Measurements from ENCODE around the gene COL26A1. TPM values are rescaled to one million over a fixed set of nuclear protein-coding genes. Genes with fewer than 3 reads are reported as not detected.

Gene COL26A1
- total RNA-seq, 1 donor from 2014 or later: not detected

DNA sequence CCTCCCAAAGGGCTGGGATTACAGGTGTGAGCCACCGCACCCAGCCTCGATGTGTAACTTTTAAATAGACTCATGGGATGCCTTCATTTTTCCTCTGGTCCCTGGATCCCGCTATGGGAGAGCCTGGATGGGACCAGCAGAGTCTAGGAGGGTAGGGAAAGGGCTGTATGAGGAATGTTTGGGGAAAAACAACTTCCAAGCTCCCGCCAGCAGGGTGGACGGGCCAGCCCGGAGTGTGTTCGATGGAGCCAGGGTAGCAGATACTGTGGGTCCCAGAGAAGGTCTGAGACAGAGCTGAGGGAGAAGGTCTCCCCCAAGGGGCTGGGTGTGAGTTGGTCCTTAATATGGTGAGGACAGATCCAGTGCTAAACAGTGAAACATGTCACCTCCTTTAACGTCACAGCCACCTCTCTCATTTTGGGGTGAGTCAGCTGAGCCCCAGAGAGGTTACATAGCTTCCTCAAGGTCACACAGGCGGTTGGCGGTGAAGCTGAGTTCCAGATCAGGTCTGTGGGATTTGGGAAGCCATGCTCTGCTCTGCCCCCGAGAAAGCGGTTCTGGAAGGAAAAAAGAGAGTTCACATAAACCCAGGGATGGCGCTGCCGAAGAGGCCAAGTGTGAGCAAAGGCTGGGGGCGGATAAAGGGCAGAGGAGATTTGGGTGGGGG is 200.0 kb downstream of the COL26A1 start:
- DNase-seq (ENCODE audit: extremely low read depth, low read depth, low spot score): no peak

DNA sequence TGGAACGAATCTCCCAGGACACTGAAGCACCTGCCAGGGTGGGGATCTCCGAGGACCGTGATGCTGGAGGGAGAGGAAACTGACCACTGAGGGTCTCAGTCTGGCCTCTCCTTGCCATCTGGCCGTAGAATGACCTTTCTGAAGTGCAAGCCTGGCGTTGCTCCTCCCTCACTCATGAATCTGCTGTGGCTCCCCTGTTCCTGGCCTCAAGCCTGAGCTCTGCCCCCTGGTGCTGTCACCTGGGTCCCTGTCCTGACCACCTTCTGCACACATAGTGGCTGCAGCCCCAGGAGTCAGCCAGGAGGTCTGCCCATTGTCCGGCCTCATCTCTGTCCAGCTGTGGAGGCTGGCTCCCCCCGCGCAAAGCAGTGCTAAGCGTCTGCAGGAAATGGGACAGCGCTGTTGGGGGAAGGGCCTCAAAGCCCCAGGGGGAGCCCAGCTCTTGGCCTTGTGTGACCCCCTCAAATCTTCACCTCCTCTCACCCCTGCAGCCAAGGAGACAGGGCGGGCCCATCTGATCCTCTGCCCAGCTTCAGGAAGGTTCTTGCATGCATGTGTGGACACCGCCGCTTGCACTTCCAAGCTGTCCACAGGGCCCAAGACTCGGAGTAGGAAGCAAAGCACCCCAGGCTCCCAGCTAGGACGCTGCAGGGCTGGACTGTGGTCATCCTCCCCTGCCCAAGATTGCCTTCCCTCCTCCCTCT is 200.7 kb downstream of the COL26A1 start:
- no peak for DNase-seq (ENCODE audit: extremely low read depth, low read depth, low spot score)

DNA sequence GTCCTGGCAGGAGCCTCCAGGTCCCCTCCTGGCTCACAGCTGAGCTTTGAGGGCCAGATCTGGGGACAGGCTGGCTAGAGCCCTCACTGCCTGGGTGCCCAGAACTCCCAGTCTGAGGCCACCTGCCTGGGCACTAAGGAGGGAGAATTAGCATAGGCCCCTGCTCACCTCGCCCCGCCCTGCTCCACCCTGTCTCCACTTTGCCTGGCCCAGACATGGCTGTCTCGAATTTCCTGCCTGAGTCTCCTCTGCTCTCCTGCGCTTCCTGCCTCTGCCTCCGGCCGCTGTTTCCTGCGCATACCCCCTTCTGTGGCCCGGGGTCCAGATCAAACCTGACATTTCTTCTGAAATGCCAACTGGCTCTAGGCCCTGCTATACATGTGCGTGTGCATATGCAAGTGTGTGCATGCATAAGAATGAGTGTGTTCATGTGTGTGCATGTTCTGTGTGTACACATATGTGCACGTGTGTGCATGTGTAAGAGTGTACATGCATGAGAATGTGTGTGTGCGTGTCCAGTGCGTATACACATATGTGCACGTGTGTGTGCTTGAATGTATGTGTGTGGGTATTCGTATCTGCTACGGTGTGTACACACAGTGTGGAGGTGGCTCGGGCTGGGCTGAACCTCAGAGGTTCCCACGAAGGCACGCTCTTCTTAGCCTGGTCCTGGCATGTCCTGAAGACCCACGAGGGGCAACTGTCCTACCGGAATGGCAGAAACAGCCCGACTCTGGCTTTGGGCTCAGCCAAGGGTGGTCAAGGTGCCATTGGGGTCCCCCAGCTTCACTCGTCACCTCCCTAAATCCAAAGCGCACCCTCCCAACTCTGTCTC is 201.5 kb downstream of the COL26A1 start:
- no peak for DNase-seq (ENCODE audit: extremely low read depth, low read depth, low spot score)

DNA sequence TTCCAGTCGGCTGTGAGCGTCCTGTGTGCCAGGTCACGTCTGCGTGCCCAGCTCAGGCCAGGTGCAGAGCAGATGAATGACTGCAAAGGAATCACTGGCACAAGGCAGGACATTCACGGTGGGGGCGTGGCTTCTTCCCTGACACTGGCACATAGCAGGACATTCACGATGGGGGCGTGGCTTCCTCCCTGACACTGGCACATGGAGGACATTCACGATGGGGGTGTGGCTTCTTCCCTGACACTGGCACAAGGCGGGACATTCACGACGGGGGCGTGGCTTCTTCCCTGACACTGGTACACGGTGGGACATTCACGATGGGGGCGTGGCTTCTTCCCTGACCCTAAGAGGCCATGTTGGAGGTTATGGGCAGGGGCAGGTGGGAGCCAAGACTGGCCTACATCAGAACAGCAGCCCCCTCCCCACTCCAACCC is 202.1 kb downstream of the COL26A1 start:
- DNase-seq (ENCODE audit: extremely low read depth, low read depth, low spot score): no peak

DNA sequence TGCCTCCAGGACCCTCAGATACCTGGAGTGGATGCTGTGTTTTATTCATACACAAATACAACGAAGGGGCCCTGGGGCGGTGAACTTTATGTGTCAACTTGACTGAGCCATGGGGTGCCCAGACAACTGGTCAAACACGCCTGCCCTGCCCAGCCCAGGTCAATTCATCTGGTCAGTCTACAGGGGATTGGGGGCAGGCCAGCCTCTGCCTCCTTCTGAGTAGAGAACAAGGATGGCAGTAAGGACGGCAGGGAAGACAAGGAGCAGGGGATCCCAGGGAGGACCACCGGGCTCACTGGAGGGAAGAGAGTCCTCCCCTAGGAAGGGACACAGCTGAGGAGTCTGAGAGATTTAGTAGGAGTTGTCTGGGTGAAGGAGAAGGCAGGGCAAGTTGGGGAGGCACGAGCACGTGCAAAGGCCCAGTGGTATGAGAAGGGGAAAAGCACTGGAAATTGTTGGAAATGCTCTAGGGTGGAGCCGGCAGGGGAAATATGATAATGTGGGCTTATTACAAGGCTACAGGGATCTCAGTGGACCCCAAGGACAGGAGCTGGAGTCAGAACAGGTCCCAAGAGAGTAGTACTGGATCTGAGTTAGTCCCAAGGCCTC is 203.0 kb downstream of the COL26A1 start:
- no peak for DNase-seq (ENCODE audit: extremely low read depth, low read depth, low spot score)

DNA sequence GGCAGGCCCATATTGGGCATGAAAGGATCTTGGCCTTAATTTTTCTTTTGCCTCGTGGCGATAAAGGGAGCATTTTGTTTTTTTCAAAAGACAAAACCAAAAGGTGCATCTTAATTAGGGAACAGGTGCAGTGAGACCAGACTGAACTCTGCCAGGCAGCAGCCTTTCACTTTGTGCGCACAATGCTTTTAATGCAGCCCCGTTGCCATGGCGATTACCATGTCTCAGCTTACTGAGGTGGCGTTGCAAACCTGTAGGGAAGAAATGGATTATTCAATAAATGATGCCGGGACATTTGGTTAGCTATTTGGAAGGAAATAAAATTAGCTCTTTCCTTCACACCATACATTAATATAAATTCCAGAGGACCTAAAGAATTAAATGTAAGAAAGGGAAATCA is 204.6 kb downstream of the COL26A1 start:
- no peak for DNase-seq (ENCODE audit: extremely low read depth, low read depth, low spot score)

DNA sequence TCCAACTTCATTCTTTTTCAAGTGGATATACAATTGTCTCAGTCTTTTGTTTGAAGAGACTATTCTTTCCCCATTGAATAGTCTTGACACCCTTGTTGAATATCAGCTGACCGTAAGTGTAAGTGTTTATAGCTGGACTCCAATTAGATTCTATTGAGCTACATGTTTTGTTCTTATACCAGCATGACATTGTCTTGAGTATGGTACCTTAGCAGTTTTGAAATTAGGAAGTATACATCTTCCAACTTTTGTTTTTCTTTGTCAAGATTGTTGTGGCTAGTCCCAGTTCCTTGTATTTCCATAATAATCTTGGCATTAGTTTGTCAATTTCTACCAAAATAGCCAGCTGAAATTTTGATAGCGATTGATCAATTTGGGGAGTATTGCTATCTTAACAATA is 209.5 kb downstream of the COL26A1 start:
- DNase-seq (ENCODE audit: extremely low read depth, low read depth, low spot score): no peak

DNA sequence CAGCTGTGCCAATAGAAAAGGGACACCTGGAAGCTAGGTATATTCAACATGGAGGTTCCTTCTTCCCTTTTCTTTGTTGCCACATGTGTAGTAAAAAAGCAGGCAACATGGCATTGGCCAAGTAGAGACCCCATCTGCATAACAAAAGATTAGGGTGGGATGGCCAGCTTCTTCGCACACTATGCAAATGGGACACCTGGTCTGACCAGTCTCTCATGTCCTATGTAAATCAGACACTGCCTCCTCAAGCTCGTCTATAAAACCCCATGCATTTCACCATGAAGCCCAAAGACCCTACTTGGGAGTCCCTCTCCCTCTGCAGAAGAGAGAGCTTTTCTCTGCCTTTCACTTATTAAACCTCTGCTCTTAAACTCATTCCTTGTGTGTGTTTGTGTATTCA is 212.5 kb downstream of the COL26A1 start:
- DNase-seq (ENCODE audit: extremely low read depth, low read depth, low spot score): no peak

DNA sequence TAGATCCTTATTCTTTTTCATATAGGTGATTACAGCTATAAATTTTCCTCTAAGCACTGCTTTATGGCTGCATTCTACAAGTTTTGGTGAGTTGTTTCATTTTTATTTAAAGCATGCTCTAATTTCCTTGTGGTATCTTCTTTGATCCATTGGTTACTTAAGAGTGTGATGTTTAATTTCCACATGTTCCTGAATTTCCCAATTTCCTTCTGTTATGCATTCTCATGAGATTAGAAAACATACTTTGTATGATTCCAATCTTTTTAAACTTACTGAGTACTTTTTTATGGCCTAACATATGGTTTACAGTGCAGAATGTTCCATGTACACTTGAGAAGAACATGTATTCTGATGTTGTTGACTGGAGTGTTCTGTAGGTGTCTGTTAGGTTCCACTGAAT is 213.0 kb downstream of the COL26A1 start:
- no peak for DNase-seq (ENCODE audit: extremely low read depth, low read depth, low spot score)

DNA sequence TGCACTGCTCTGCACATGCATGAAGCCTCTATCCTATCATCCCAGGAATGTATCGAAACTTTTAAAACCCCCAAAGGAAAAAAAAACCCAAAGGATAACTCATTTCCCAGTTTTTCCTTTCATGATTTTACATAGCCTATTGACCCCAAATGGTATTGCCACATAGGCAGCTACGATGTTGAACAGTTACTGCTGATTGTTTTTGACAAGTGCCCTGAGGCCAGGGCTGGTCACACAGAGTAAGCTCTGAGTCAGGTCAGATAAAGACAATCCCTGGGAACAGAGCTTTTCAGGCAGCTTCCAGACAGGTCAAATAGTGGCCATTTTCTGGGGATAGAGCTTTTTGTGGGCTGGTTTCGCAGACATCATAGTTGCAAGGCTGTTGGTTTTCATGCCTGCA is 214.3 kb downstream of the COL26A1 start:
- DNase-seq (ENCODE audit: extremely low read depth, low read depth, low spot score): no peak

DNA sequence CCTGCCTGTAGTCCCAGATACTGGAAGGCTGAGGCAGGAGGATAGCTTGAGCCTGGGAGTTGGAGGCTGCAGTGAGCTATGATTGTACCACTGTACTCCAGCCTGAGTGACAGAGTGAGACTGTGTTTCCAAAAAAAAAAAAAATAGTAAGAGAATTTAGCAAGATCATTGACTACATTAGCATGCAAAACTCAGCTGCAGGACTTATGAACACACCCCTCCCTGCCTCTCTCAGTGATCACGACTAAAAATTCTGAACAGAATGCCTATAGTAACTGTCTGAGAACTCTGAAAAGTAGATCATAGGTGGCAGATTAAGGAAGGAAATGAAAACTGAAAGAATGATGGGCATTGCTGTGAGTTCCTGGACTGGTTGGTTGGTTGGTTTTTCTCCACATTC is 215.9 kb downstream of the COL26A1 start:
- DNase-seq (ENCODE audit: extremely low read depth, low read depth, low spot score): no peak

DNA sequence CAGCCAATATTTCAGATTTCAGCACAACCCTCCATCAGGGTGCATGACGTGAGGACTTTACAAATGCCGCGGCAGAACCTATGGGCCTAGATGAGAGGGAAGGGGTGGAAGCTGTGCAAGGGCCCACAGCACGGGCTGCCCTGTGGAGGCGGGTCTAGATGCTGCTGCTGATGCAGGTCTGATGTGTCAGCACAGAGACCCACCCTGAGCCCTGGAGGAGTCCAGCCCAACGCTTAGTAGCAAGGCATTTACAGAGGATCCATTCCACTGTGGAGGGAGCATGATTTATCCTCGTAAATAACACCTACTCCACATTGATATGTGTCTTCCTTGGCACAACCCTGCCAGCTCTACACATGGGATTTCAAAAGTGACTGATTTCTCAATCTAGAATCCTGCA is 217.9 kb downstream of the COL26A1 start:
- no peak for DNase-seq (ENCODE audit: extremely low read depth, low read depth, low spot score)

DNA sequence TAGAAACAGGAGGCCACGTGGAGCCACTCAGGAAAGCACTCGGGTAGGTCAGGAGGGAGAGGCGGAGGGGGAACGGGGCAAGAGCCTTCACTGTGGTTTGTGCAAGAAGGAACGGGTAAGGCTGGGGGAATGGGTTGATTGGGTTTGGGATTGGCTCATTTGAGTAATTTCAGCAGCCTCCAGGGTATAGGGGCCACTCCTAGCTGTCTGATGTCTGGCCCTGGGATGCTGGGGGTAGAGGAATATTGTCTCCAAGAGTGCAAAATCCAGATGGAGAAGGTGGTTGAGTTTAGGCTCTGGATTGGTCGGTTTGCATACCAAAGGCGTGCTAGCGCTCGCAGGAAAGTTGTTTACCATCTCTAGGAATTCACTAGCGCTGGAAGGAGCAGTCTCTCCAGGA is 219.2 kb downstream of the COL26A1 start:
- no peak for DNase-seq (ENCODE audit: extremely low read depth, low read depth, low spot score)

DNA sequence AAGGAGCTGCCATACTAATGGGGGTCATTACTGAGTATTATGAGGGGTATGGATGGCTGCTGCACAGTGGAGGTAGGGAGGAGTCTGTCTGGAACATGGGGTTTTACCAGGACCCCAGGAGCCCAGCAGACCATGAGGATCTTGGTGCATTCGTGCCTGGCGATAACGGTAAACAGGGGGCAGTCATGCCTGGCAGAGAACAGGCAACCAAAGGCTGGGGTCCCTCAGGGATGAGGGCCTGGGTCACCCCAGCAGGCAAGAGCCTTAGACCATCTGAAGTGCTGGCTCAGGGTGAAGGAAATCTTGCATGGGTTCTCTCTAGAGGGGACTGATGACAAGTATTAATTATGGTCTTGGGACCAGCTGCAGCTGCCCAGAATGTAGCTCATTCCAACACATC is 220.3 kb downstream of the COL26A1 start:
- DNase-seq (ENCODE audit: extremely low read depth, low read depth, low spot score): no peak

DNA sequence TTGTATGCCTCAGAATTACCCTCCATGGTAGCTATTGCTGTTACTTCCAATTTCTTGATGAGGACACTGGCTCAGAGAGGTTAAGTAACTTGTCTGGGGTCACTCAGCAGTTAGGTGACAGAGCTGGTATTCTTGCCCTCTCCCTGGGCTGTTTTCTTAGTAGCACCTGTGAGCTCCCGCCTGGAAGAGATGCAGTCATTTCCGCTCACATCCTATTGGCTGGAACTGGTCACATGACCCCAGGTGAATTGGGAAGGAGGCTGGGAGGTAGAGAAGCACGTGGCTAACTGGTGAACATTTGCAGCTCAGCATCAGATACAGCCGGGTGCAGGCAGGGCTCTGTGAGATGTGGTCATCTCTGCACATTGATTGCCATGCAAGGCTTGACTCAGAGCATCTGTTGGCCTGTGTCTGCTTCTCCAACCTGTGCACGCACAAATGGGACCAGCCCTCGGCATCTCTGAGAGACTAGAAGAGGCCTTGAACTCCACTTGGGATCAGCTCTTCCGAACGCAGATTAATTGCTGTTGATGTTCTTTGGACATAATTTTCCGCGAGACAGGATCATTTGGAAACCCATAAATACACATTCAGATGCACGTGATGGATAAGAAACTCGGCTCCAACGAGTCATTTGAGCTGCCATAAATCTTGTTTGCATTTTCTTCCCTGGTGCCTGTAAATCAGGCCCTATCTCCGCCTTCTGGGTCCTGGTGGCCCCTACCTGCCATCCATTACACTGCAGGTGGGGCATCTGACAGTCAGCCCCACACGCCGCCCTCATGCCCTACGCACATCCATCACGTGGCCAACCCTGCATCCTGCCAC is 223.6 kb downstream of the COL26A1 start:
- DNase-seq (ENCODE audit: extremely low read depth, low read depth, low spot score): no peak

DNA sequence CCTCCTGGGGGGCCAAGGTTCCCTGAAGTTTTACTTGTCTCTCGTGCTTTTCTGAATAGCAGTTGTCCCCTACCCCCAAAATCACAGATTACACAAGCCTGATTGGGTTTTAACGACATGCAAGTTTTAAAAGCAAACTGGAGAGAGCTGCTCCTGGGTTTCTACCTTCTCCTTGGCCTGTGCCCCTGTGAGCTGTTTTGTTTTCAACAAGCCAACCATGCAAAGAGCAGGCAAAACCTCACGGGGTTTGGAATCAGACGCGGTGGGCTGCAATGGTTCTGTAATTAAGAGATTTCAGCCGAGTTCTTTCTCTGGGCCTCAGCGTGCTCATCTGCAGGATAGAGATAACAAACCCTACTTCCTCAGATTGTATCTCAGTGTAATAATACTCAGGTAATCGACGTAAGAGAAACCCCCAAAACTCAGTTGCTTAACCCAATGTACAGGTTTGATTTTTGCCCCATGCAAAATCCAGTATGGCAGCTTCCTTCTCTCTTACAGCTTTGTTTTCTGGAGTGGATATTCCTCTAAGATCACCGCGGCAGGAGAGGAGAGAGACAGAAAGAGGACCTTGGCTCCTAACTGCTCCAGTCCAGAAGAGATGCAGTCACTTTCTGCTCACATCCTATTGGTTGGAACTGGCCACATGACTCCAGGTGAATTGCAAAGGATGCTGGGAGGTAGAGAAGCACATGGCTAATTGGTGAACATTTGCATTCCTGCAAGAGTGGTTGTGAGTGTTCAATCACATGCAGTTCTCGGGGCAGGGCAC is 224.4 kb downstream of the COL26A1 start:
- no peak for DNase-seq (ENCODE audit: extremely low read depth, low read depth, low spot score)

DNA sequence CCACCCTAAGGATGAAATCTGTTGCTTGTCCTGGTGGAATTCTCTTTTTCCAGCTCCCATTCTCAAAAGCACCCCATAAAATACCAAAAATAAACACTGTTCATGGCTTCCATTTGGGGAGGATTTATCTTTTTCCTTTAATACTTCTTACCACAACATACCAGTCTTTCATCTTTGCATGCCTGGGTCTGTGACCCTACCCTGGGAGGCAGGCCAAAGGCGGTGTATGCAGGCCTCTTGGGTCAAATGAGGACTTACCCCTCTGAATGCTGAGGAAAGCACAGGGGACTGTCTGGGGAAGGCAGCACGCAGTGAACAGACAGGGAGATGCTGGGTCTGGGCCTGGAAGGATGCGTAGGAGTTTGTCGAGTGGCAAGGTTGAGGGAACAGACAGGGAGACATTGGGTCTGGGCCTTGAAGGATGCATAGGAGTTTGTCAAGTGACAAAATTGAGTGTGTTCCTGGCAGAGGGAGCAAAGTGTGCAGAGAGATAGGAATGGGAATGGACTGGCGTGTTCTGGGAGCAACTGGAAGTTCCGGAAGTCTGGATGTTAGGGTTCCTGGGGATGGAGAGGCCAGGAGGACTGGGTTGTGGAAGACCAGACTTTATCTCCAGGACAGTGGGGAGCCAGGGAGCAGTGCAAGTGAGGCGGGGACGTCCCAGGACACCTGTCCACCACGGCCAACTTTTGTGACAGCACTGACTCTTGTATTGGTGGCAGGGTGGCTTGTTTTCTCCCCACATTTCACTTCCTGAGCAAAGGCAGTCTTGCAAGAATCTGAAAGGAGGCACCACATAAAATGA is 225.7 kb downstream of the COL26A1 start:
- no peak for DNase-seq (ENCODE audit: extremely low read depth, low read depth, low spot score)

DNA sequence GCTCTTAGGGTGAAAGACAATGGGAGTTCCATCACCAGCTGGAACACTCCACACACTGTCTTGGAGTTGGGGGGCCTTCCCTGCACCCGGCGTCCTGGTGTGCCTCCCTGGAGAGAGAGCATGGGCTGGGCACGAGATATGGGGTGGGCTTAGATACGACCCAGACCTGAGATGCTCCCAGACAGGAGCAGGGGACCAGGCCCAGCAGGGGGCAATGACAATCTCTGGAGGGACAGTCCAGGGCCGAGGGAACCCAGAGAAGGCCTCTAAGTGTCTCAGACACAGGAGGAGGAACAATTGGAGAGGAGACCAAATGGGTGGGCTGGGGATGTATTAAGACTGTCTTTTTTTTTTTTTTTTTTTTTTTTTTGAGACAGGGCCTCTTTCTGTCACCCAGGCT is 226.4 kb downstream of the COL26A1 start:
- DNase-seq (ENCODE audit: extremely low read depth, low read depth, low spot score): no peak

All from glomerular endothelial cell (primary cell).